RWPE2 (cell line): ENCODE measurements around the gene GLRX3.

Experiments used
- ATAC-seq: fragments of 200-7000 bp; cut with Tn5 transposase; 3 replicates; pipeline ENCODE4 v1.9.1; 2021; ENCODE audit warnings: low read depth
- DNase-seq: peaks from one replicate; pipeline ENCODE4 v3.0.0-alpha.2; 2020; ENCODE audit warnings: low spot score
- H3K27ac ChIP-seq: fragments of 450-650 bp; 2 replicates; pipeline ENCODE4 v1.5.1; 2017; ENCODE audit warnings: mild to moderate bottlenecking; ENCODE audit not compliant: poor library complexity, severe bottlenecking
- H3K27me3 ChIP-seq: fragments of 250-450 bp; sonication (Bioruptor Pico); 2 replicates; pipeline ENCODE4 v1.5.1; 2021; ENCODE audit warnings: mild to moderate bottlenecking, moderate library complexity; ENCODE audit not compliant: insufficient read depth, poor library complexity, severe bottlenecking
- H3K36me3 ChIP-seq: fragments of 250-450 bp; sonication (Bioruptor Pico); 2 replicates; pipeline ENCODE4 v1.5.1; 2020; ENCODE audit warnings: low read depth, mild to moderate bottlenecking, moderate library complexity
- H3K4me1 ChIP-seq: fragments of 250-450 bp; sonication (Bioruptor Pico); 2 replicates; pipeline ENCODE4 v1.5.1; 2021; ENCODE audit warnings: mild to moderate bottlenecking, moderate library complexity; ENCODE audit not compliant: insufficient read depth, poor library complexity, severe bottlenecking
- H3K4me3 ChIP-seq: fragments of 250-450 bp; sonication (Bioruptor Pico); 2 replicates; pipeline ENCODE4 v1.5.1; 2021; ENCODE audit warnings: mild to moderate bottlenecking, moderate library complexity; ENCODE audit not compliant: severe bottlenecking
- H3K9me3 ChIP-seq: fragments of 250-450 bp; sonication (Bioruptor Pico); 2 replicates; pipeline ENCODE4 v1.5.1; 2021; ENCODE audit warnings: mild to moderate bottlenecking, moderate library complexity; ENCODE audit not compliant: severe bottlenecking
- TF ChIP-seq, protein P1 (sequence below): fragments of 450-650 bp; IDR thresholded peaks from one replicate; pipeline ENCODE4 v1.5.1; 2017; ENCODE audit warnings: mild to moderate bottlenecking, moderate library complexity; ENCODE audit not compliant: poor library complexity, severe bottlenecking

Gene GLRX3

DNA sequence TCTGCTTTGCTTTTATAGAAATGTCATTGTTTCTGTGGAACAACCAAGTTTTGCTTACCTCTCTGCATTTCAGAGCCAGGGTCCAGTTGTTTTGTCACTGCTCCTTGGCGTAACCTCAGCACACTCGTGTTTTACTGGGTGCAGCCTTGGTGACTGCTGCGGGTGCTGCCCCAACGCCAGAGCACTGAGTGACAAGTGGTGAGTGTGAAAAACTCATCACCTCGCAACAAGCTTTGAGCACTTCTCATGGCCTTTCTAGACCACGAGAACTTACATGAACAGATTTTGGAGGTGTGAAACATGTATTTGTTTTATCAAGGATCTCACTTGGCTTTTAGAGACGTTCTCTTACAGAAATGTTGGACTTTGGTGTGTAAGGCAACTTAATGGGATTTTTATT is 31.0 kb downstream of the GLRX3 start:
- Histone ChIP-seq H3K4me1 (no peaks in the 10 kb centered on the region), H3K27ac (no peak overlapping the region), H3K36me3 (peaks cover 94% of the 10 kb centered on the region), H3K27me3 (no peaks in the 10 kb centered on the region), H3K4me3 (no peak overlapping the region), H3K9me3 (no peaks in the 10 kb centered on the region)
- DNase-seq (no peak), ATAC-seq (no peak)
- TF ChIP-seq, protein P1, sequence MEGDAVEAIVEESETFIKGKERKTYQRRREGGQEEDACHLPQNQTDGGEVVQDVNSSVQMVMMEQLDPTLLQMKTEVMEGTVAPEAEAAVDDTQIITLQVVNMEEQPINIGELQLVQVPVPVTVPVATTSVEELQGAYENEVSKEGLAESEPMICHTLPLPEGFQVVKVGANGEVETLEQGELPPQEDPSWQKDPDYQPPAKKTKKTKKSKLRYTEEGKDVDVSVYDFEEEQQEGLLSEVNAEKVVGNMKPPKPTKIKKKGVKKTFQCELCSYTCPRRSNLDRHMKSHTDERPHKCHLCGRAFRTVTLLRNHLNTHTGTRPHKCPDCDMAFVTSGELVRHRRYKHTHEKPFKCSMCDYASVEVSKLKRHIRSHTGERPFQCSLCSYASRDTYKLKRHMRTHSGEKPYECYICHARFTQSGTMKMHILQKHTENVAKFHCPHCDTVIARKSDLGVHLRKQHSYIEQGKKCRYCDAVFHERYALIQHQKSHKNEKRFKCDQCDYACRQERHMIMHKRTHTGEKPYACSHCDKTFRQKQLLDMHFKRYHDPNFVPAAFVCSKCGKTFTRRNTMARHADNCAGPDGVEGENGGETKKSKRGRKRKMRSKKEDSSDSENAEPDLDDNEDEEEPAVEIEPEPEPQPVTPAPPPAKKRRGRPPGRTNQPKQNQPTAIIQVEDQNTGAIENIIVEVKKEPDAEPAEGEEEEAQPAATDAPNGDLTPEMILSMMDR, result no peak

- Histone ChIP-seq H3K27me3 (no peaks in the 10 kb centered on the region), H3K36me3 (peaks cover 92% of the 10 kb centered on the region), H3K4me3 (no peak overlapping the region), H3K4me1 (no peaks in the 10 kb centered on the region), H3K9me3 (no peaks in the 10 kb centered on the region), H3K27ac (no peak overlapping the region)
- DNase-seq, result no peak
- TF ChIP-seq, protein P1, result no peak
- ATAC-seq, result no peak
These were observed 31.5 kb downstream of the GLRX3 start for GRCh38 chr10:130167707-130168106.

DNA sequence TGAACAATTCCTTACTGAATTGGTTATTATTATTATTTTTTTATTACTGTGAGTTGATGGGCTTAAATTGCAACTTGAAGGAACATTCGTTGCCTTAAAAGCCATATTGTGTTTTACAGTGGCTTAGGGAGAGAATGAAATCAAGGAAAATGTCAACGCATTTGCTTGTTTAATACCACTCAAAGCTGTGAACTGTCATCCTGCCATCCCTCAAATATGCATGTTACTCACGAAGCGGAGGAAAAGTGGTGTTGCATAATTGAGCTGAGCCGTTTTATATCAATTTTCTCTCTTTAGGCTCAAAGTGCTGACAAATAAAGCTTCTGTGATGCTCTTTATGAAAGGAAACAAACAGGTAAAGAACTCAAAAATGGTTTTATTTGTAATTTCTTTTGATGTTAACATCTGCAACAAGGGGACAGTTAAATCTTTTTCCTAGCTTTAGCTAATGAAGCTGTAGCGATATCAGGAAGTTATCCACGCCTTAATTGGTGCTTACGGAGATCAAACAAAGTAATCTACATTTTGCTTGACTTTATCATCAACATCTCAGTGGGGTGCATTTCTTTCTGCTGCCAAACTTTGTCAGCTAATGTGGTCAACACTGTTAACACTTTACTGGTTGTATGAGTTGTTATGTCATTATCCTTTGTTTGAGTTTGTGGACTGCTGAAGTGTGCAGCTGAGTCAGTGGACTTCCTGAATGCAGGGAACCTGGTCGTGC is 33.1 kb downstream of the GLRX3 start:
- Histone ChIP-seq H3K27ac (no peak overlapping the region), H3K4me3 (no peak overlapping the region), H3K4me1 (no peaks in the 10 kb centered on the region), H3K9me3 (no peaks in the 10 kb centered on the region), H3K27me3 (no peaks in the 10 kb centered on the region), H3K36me3 (peaks cover 79% of the 10 kb centered on the region)
- TF ChIP-seq, protein P1, result no peak
- ATAC-seq (no peak), DNase-seq (no peak)

DNA sequence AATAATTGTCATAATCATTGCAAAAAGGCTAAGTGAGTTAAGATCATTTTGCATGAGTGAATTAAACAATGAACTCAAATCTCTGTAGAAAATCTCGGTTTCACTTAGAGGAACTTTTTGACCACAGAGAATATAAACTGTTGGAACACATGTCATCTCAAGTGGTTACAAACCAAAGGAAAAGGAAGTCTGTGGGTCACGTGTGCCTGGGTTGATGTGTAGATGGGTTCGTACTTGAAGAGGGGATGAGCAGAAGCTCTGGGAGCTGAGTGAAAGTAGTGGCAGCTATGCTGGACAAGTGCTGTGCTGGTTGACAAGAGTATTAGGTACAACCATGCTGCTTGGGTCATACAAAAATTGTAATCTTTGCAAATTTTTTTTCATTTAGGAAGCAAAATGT is 35.0 kb downstream of the GLRX3 start:
- H3K36me3 ChIP-seq, result peaks cover 77% of the 10 kb centered on the region
- H3K4me1 ChIP-seq, result no peaks in the 10 kb centered on the region
- no peaks in the 10 kb centered on the region for H3K27me3 ChIP-seq
- no peak overlapping the region for H3K4me3 ChIP-seq
- no peak for ATAC-seq
- H3K27ac ChIP-seq, result no peak overlapping the region
- H3K9me3 ChIP-seq, result no peaks in the 10 kb centered on the region
- no peak for DNase-seq
- TF ChIP-seq, protein P1, result no peak

DNA sequence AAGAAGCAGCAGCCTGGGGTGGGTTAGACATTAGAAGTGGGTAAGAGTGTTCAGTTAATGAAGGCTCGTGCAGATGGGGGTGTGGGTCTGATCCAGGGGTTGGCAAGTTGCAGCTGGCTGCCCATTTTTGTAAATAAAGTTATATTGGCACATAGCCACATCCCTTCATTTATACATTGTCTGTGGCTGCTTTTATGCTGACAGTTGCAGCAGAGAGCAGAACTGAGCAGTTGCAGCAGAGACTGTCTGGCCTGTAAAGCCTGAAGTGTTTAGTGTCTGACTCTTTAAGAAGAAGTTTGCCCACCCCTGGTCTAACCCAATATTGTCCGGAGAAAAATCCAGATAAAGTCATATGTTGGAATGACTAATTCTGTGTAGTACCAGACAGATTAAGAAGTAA is 38.1 kb downstream of the GLRX3 start:
- no peaks in the 10 kb centered on the region for H3K4me1 ChIP-seq
- TF ChIP-seq, protein P1, result no peak
- ATAC-seq, result no peak
- no peak overlapping the region for H3K4me3 ChIP-seq
- no peaks in the 10 kb centered on the region for H3K9me3 ChIP-seq
- peaks cover 65% of the 10 kb centered on the region for H3K36me3 ChIP-seq
- DNase-seq, result no peak
- no peaks in the 10 kb centered on the region for H3K27me3 ChIP-seq
- H3K27ac ChIP-seq, result no peak overlapping the region
